Sigmoid colon (tissue), 7 donors: ENCODE results near the gene FLCN. TPM values are rescaled to one million over a fixed set of nuclear protein-coding genes. Genes with fewer than 3 reads are reported as not detected.
"Not testable (repeated sequence)": the region's sequence is repeated elsewhere in the genome, so short reads cannot be mapped to it uniquely, and the experiment has no call there.

Source experiments
- DNase-seq: peaks from one replicate; pipeline ENCODE4 v3.0.0-alpha.2; 2019
- H3K27ac ChIP-seq, 4 donors: fragments of 200-600 bp; sonication (generic); one replicate each; pipeline ENCODE4 v1.5.1; 2016 to 2019; ENCODE audit warnings: mild to moderate bottlenecking in 1 of 4
- H3K27me3 ChIP-seq, 3 donors: fragments of 200-600 bp; sonication (generic); one replicate each; pipeline ENCODE4 v1.5.1; 2019; ENCODE audit warnings: mild to moderate bottlenecking in 1 of 3
- H3K36me3 ChIP-seq, 4 donors: fragments of 200-600 bp; sonication (generic); one replicate each; pipeline ENCODE4 v1.5.1; 2016 to 2019
- H3K4me1 ChIP-seq, 4 donors: fragments of 200-600 bp; sonication (generic); one replicate each; pipeline ENCODE4 v1.5.1; 2017 to 2019
- H3K4me3 ChIP-seq, 4 donors: fragments of 200-600 bp; sonication (generic); one replicate each; pipeline ENCODE4 v1.5.1; 2017 to 2019; ENCODE audit warnings: mild to moderate bottlenecking in 2 of 4, moderate library complexity in 1 of 4
- H3K9me3 ChIP-seq, 4 donors: fragments of 200-600 bp in 3 of 4; sonication (generic) in 3 of 4; one replicate each; pipeline versions ENCODE4 v1.5.1 to v1.6.1; 2013 to 2019
- EP300 ChIP-seq, 4 donors: sonication (generic); formaldehyde crosslinking; IDR thresholded peaks; one replicate each; pipeline ENCODE4 v1.6.1; 2017; ENCODE audit warnings: antibody characterized with exemption in 4 of 4
- POLR2A ChIP-seq, 2 donors: fragments of 450-650 bp; IDR thresholded peaks; one replicate each; pipeline ENCODE4 v1.6.1; 2016; ENCODE audit warnings: antibody characterized with exemption in 2 of 2, mild to moderate bottlenecking in 2 of 2, moderate library complexity in 2 of 2
- POLR2AphosphoS5 ChIP-seq, 4 donors: sonication (generic); formaldehyde crosslinking; IDR thresholded peaks; one replicate each; pipeline ENCODE4 v1.6.1; 2017; ENCODE audit warnings: antibody characterized with exemption in 4 of 4
- WGBS, 2 donors: extraction: QIAGEN DNeasy Blood & Tissue Kit; methylation state at CpG; one replicate each; pipeline ENCODE4 v1.1.7; 2013; 5-methylcytosine and 5-hydroxymethylcytosine counted together
- intact Hi-C: fragments of 100-400 bp; cut with DNase I; formaldehyde crosslinking; loops from one replicate; pipeline ENCODE4 v1.15.1; 2023
- polyA plus RNA-seq, 3 donors: library from polyadenylated mRNA; stranded (reverse); fragments of 200-250 nt; gene quantifications; one replicate each; pipeline ENCODE4 v1.2.3, GENCODE V29; 2013
- total RNA-seq, 4 donors: library from RNA; depleted of rRNA; stranded (reverse); fragments of >200 nt; gene quantifications; one replicate each; pipeline ENCODE4 v1.1.0, GENCODE V29; 2016
- TF ChIP-seq, protein P1 (sequence below), 4 experiments: fragments of 450-650 bp in 3 of 4; fragments of 200-600 bp in 1 of 4; IDR thresholded peaks; one replicate each; pipeline ENCODE4 v1.5.1; 2016 to 2019; ENCODE audit warnings: antibody characterized with exemption in 4 of 4, mild to moderate bottlenecking in 3 of 4, moderate library complexity in 2 of 4
- donor health status: healthy with polysubstance abuse.
- donor health status: Bipolar disorder and iron deficiency.
- donor health status: healthy.

Gene FLCN, protein sequence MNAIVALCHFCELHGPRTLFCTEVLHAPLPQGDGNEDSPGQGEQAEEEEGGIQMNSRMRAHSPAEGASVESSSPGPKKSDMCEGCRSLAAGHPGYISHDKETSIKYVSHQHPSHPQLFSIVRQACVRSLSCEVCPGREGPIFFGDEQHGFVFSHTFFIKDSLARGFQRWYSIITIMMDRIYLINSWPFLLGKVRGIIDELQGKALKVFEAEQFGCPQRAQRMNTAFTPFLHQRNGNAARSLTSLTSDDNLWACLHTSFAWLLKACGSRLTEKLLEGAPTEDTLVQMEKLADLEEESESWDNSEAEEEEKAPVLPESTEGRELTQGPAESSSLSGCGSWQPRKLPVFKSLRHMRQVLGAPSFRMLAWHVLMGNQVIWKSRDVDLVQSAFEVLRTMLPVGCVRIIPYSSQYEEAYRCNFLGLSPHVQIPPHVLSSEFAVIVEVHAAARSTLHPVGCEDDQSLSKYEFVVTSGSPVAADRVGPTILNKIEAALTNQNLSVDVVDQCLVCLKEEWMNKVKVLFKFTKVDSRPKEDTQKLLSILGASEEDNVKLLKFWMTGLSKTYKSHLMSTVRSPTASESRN
- total RNA-seq (100 to 1,000 TPM in 2 of 4 donors, 10 to 100 TPM in 2; 41.5 to 122 (median 78.7) TPM), polyA plus RNA-seq (10 to 100 TPM; 10.8 to 28.6 (median 13.4) TPM)

DNA sequence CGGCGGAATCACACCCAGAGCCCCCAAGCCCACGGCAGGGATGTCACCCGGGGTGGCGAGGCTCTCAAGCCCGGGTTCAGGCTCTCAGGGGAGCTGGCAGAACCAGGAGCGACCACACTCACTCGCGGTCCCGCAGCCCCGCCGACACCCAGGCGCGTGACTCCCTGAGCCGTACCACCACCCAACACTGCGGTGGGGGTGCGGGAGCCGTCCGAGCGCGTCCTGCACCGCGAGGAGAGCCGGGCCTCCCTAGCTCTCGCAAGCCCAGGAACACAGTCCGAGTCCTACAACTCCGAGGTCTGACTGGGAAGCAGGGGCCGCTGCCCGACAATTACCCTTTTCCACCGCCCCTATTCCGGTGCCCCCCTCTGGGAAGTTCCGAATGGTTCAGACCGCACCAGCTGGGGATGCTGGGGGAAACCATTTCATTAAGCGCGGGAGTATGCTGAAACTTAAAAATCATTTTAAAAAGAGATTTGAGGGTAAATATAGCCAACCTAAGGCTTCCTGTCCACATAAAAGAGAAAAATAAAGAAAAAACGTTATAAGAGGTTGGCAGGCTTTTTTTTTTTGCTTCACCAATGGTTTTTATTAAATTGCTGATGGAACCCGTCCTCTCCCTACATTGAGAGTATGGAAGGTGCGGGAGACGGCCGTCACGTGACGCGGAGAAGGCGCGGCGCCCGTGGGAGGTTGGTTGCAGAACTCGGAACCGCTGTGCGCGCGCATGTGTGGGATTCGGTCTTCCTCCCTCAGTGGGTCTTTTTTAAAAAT, at the start of gene FLCN:
TSS of gene FLCN (minus strand) at position 143 of the 774 bp plus-strand sequence. CDS start 9,031 bp downstream, outside the sequence.
- H3K27ac ChIP-seq: peak within 1 kb of the TSS; percentile 94 to 98 (median 94)
- H3K27me3 ChIP-seq: no peaks in the 10 kb centered on the region
- peaks cover 0 to 36% (median 29%) of the 10 kb centered on the region in 4 donors for H3K4me1 ChIP-seq
- H3K36me3 ChIP-seq: peaks cover 0 to 8% (median 4%) of the 10 kb centered on the region in 4 donors
- peak; percentile 96 for DNase-seq
- 0% methylated on average over 53 of the region's 53 CpGs for WGBS, 2 donors
- intact Hi-C loops: loop anchor here (2.0 to 5.0 kb wide), 4 partner anchors 30 to 235 kb away; partner anchors contain the start of genes COPS3 and PLD6
- H3K9me3 ChIP-seq: no peaks in the 10 kb centered on the region
- peak; percentile 88 to 95 (median 92) for TF ChIP-seq POLR2AphosphoS5 (IDR thresholded peaks at IDR 0.05)
- TF ChIP-seq, protein P1, sequence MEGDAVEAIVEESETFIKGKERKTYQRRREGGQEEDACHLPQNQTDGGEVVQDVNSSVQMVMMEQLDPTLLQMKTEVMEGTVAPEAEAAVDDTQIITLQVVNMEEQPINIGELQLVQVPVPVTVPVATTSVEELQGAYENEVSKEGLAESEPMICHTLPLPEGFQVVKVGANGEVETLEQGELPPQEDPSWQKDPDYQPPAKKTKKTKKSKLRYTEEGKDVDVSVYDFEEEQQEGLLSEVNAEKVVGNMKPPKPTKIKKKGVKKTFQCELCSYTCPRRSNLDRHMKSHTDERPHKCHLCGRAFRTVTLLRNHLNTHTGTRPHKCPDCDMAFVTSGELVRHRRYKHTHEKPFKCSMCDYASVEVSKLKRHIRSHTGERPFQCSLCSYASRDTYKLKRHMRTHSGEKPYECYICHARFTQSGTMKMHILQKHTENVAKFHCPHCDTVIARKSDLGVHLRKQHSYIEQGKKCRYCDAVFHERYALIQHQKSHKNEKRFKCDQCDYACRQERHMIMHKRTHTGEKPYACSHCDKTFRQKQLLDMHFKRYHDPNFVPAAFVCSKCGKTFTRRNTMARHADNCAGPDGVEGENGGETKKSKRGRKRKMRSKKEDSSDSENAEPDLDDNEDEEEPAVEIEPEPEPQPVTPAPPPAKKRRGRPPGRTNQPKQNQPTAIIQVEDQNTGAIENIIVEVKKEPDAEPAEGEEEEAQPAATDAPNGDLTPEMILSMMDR (IDR thresholded peaks at IDR 0.05): no peak
- TF ChIP-seq EP300 (IDR thresholded peaks at IDR 0.05): peak in 1 of 4 donors; percentile 4
- peak; percentile 79 to 80 for TF ChIP-seq POLR2A (IDR thresholded peaks at IDR 0.05)
- H3K4me3 ChIP-seq: peak within 1 kb of the TSS; percentile 95 to 100 (median 100)

DNA sequence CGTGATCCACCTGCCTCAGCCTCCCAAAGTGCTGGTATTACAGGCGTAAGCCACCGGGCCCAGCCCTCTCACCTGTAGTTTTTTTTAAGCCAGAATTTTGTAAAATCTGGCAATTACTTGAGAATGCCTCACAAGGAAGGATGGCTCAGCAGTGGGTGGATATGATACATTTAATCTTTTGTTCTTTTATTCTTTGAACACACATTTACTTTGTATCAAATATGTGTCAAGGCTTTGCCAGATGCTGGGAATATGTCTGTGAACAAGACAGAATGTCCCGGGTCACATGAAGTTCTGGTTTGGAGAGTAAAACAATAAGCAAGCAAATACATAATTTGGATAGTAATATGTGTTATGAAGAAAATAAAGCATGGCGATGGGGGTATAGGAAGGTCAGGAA, 49.0 kb upstream of the FLCN start:
- WGBS, 2 donors: 92 to 95% methylated on average over 5 of the region's 5 CpGs
- Histone ChIP-seq H3K4me1 (peaks cover 0 to 6% (median 2%) of the 10 kb centered on the region in 4 donors), H3K9me3 (no peaks in the 10 kb centered on the region), H3K36me3 (no peaks in the 10 kb centered on the region), H3K27ac (no peak overlapping the region), H3K4me3 (no peak overlapping the region), H3K27me3 (no peaks in the 10 kb centered on the region)
- intact Hi-C loops: no loop called here
- DNase-seq: no peak
- no peak for TF ChIP-seq EP300 (IDR thresholded peaks at IDR 0.05)
- no peak for TF ChIP-seq POLR2AphosphoS5 (IDR thresholded peaks at IDR 0.05)
- TF ChIP-seq, protein P1 (IDR thresholded peaks at IDR 0.05): no peak
- TF ChIP-seq POLR2A (IDR thresholded peaks at IDR 0.05): no peak

DNA sequence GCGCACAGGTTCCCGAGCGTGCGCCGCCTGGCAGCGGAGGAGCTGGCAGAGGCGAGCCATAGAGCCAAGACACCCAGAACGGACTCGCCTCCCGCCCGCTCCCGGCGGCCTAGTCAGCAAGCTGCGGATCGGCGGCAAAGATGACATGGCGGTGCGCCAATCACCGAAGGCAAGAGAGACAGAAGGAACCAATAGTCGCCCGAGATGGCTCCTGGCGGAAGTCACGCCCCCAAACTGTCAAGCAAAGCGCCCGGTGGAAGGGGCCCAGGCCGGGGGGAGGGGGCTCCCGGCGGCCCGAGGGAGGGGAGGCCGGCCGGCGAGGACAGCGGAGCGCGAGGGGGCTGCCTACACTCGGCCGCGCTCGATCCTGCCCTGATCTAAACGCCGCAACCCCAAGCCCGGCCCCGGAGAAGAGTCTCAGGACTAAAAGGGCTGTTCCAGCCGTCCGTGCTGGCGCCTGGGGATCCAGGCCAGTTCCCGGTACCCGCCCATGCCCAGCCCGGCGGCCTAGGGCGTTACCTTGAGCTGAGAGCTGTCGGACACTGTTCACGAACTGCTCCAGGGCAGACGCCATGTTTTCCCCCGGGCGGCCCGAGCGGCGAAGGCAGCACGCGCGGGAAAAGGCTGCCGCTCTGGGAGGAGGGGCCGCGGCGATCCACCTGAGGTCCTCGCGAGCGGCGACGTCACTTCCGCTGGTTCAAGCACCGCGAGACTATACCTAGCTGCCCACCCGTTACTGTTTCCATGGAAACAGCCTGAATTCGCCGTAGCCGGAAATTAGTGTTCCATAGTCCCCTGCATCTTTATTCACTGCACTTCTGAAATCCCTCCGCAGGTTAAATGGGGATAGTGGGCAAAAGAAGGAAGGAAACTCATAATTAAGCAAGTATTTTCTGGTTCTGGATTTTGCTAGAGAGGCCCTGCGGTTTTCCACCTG, 43.9 kb upstream of the FLCN start, which contains the start of gene COPS3:
TSS of gene COPS3 (minus strand) at position 634 of the 937 bp plus-strand sequence. CDS start at position 574, 60 bp downstream.
- DNase-seq: peak; percentile 99
- peaks cover 0 to 2% (median 0%) of the 10 kb centered on the region in 4 donors for H3K36me3 ChIP-seq
- H3K9me3 ChIP-seq: no peaks in the 10 kb centered on the region
- TF ChIP-seq POLR2A (IDR thresholded peaks at IDR 0.05) (peak; percentile 61 to 63), EP300 (IDR thresholded peaks at IDR 0.05) (no peak), POLR2AphosphoS5 (IDR thresholded peaks at IDR 0.05) (peak; percentile 88 to 94 (median 90))
- WGBS, 2 donors: 0% methylated on average over 80 of the region's 80 CpGs
- peak within 1 kb of the TSS; percentile 96 to 99 (median 98) for H3K27ac ChIP-seq
- peaks cover 0 to 44% (median 40%) of the 10 kb centered on the region in 4 donors for H3K4me1 ChIP-seq
- H3K27me3 ChIP-seq: no peaks in the 10 kb centered on the region
- peak within 1 kb of the TSS; percentile 79 to 96 (median 95) for H3K4me3 ChIP-seq
- intact Hi-C loops: loop anchor here (2.0 to 5.0 kb wide), 2 partner anchors 44 to 74 kb away; partner anchors contain the start of genes FLCN and PLD6

DNA sequence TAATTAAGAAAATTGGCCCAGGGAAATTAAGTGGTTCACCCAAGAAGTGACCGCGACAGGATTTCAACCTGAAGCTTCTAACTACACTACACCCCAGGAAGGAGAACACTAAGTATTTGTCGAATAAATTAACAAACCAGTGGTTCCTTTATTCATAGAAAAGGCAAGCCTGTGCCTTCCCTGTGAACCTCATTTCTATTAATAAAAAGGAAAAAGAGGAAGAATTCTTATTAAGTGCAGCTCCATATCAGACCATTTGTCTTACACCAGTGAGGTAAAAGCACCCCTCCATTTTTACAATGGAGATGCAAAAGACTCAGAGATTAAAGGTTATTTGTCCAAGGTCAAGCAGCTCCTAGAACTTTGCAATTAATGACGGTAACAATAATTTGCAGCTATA, 42.3 kb upstream of the FLCN start:
- intact Hi-C loops: no loop called here
- no peak for TF ChIP-seq POLR2AphosphoS5 (IDR thresholded peaks at IDR 0.05)
- TF ChIP-seq EP300 (IDR thresholded peaks at IDR 0.05): no peak
- TF ChIP-seq, protein P1 (IDR thresholded peaks at IDR 0.05): no peak
- TF ChIP-seq POLR2A (IDR thresholded peaks at IDR 0.05): no peak
- WGBS, 2 donors: 79 to 86% methylated on average over 4 of the region's 4 CpGs

DNA sequence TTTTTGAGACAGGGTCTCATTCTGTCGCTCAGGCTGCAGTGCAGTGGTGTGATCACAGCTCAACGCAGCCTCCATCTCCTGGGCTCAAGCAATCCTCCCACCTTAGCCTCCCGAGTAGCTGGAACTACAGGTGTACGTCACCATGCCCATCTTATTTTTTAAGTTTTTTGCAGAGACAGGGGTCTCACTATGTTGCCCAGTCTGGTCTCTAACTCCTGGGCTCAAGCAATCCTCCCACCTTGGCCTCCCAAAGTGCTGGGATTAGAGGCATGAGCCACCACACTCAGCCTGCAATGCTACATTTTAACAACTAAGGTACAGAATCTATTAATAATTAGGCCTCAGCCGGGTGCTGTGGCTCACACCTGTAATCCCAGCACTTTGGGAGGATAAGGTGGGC, 40.5 kb upstream of the FLCN start:
- H3K27me3 ChIP-seq, H3K27ac ChIP-seq, DNase-seq, H3K9me3 ChIP-seq, intact Hi-C loops, H3K4me3 ChIP-seq: not testable (repeated sequence)
- WGBS, 2 donors: 94 to 96% methylated on average over 5 of the region's 5 CpGs
- Histone ChIP-seq H3K36me3 (peaks cover 0 to 36% (median 13%) of the 10 kb centered on the region in 4 donors), H3K4me1 (peaks cover 0 to 44% (median 40%) of the 10 kb centered on the region in 4 donors)

More for the DNA sequence above, 42.3 kb upstream of the FLCN start:
- Histone ChIP-seq H3K36me3 (peaks cover 0 to 17% (median 0%) of the 10 kb centered on the region in 4 donors), H3K9me3 (no peaks in the 10 kb centered on the region), H3K27me3 (no peaks in the 10 kb centered on the region), H3K4me3 (no peak overlapping the region), H3K4me1 (peaks cover 0 to 44% (median 40%) of the 10 kb centered on the region in 4 donors), H3K27ac (peak overlapping the region in 2 of 4 donors; percentile 96 to 98)
- DNase-seq: no peak
